Measurements from ENCODE around the gene DDRGK1.

The DDRGK1 gene

GRCh38 chr20:3213226-3213625, 8.7 kb upstream of the DDRGK1 start:
- no peak overlapping the region for H3K27ac Mint-ChIP-seq
- no peaks in the 10 kb centered on the region for H3K9me3 Mint-ChIP-seq

DNA sequence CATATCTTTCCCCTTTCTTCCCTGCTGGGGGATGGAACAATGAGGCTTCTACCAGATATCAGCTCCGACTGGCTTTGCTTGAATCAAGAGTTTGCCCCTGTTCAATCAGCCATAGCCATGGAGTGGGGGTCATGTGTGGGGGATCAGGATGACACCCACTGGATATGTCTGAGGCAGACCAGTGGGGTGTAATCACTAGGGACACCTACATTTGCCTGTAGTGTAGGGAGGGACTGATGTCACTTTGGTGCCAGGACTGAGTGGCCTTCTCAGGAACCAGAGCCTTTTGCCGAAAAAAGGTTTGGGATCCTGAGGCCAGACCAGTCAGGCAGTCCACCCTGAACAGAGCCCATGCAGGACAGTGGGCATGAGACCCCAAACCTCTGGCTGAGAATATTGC, 5.9 kb upstream of the DDRGK1 start:
- Mint-ChIP-seq H3K27ac (peak overlapping the region; percentile 92 to 97 (median 94)), H3K27me3 (ENCODE audit: low read depth) (no peaks in the 10 kb centered on the region), H3K4me1 (peaks cover 5% of the 10 kb centered on the region), H3K4me3 (peak overlapping the region; percentile 88 to 96 (median 96)), H3K36me3 (ENCODE audit: low read depth) (peaks cover 10% of the 10 kb centered on the region), H3K9me3 (no peaks in the 10 kb centered on the region)
- TF ChIP-seq CTCF (IDR thresholded peaks at IDR 0.05; ENCODE audit: unreplicated experiment in 3 of 3): no peak

More at GRCh38 chr20:3213226-3213625, 8.7 kb upstream of the DDRGK1 start:
- Mint-ChIP-seq H3K36me3 (ENCODE audit: low read depth) (peaks cover 10% of the 10 kb centered on the region), H3K4me1 (peaks cover 5% of the 10 kb centered on the region), H3K4me3 (peak overlapping the region in 1 of 3 experiments; percentile 31), H3K27me3 (ENCODE audit: low read depth) (no peaks in the 10 kb centered on the region)
- TF ChIP-seq CTCF (IDR thresholded peaks at IDR 0.05; ENCODE audit: unreplicated experiment in 3 of 3): no peak

DNA sequence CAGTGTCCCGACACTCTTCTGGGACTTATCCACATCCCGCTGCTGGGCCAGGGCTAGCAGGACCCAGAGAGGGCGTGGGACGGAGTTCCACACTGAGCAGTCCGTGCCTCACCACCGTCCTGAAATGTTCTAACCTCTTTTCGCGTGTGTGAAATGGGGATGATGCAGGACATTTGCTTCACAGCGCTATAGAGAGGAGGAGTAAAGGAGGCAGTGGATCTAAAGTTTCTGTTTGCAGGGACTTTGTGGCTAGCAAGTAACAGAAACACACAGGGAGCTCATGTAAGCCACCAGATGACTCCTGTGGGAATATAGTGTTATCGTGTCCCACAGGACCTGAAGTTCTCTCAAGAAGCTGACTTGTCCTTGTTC, 5.5 kb upstream of the DDRGK1 start:
- Mint-ChIP-seq H3K4me1 (peaks cover 5% of the 10 kb centered on the region), H3K36me3 (ENCODE audit: low read depth) (peaks cover 10% of the 10 kb centered on the region), H3K27ac (peak overlapping the region; percentile 92 to 97 (median 94)), H3K27me3 (ENCODE audit: low read depth) (no peaks in the 10 kb centered on the region), H3K9me3 (no peaks in the 10 kb centered on the region), H3K4me3 (peak overlapping the region; percentile 88 to 96 (median 96))
- no peak for TF ChIP-seq CTCF (IDR thresholded peaks at IDR 0.05; ENCODE audit: unreplicated experiment in 3 of 3)

GRCh38 chr20:3209257-3209945, 4.9 kb upstream of the DDRGK1 start, which contains the start of gene ITPA:
TSS of gene ITPA (plus strand) at chr20:3209498. CDS start at chr20:3209552, 54 bp downstream.
- Mint-ChIP-seq H3K9me3 (no peaks in the 10 kb centered on the region), H3K27ac (peak within 1 kb of the TSS; percentile 92 to 97 (median 94)), H3K4me1 (peaks cover 10% of the 10 kb centered on the region), H3K36me3 (ENCODE audit: low read depth) (peaks cover 10% of the 10 kb centered on the region), H3K27me3 (ENCODE audit: low read depth) (no peaks in the 10 kb centered on the region), H3K4me3 (peak within 1 kb of the TSS; percentile 88 to 96 (median 96))
- no peak for TF ChIP-seq CTCF (IDR thresholded peaks at IDR 0.05; ENCODE audit: unreplicated experiment in 3 of 3)

- H3K27ac Mint-ChIP-seq: peak overlapping the region; percentile 92 to 97 (median 94)
- H3K4me3 Mint-ChIP-seq: peak overlapping the region; percentile 88 to 96 (median 96)
- peaks cover 12% of the 10 kb centered on the region for H3K4me1 Mint-ChIP-seq
- peaks cover 6% of the 10 kb centered on the region for H3K36me3 Mint-ChIP-seq (ENCODE audit: low read depth)
- no peaks in the 10 kb centered on the region for H3K9me3 Mint-ChIP-seq
- H3K27me3 Mint-ChIP-seq (ENCODE audit: low read depth): no peaks in the 10 kb centered on the region
- TF ChIP-seq CTCF (IDR thresholded peaks at IDR 0.05; ENCODE audit: unreplicated experiment in 3 of 3): no peak
Measured at GRCh38 chr20:3208786-3209256, 4.3 kb upstream of the DDRGK1 start.
